Central memory CD8-positive, alpha-beta T cell (primary cell): ENCODE results near the gene COA6.

ENCODE experiments used
- ATAC-seq: fragments of 150-1000 bp; cut with Tn5 transposase; replicated peaks from 2 replicates; pipeline ENCODE4 v1.10.0; 2022; ENCODE audit warnings: mild to moderate bottlenecking, moderate FRiP score, moderate number of reproducible peaks; ENCODE audit not compliant: poor library complexity, severe bottlenecking; ENCODE audit errors: extremely low read depth
- DNase-seq, 2 donors: peaks; one replicate each; pipeline ENCODE4 v3.0.0; 2021; ENCODE audit warnings: low spot score in 2 of 2
- H3K27ac Mint-ChIP-seq: one replicate; pipeline ENCODE4 v1.8.0; 2022; ENCODE audit warnings: low read depth, mild to moderate bottlenecking, moderate library complexity, mixed read lengths
- H3K27me3 Mint-ChIP-seq: one replicate; pipeline ENCODE4 v1.8.0; 2022; ENCODE audit warnings: mixed read lengths
- H3K36me3 Mint-ChIP-seq: one replicate; pipeline ENCODE4 v1.8.0; 2022; ENCODE audit warnings: mild to moderate bottlenecking, moderate library complexity, mixed read lengths; ENCODE audit not compliant: insufficient read depth
- H3K4me1 Mint-ChIP-seq: one replicate; pipeline ENCODE4 v1.8.0; 2022; ENCODE audit warnings: mixed read lengths
- H3K4me3 Mint-ChIP-seq: one replicate; pipeline ENCODE4 v1.8.0; 2022; ENCODE audit warnings: mild to moderate bottlenecking, moderate library complexity, mixed read lengths
- H3K9me3 Mint-ChIP-seq: one replicate; pipeline ENCODE4 v1.8.0; 2022; ENCODE audit warnings: mixed read lengths

Gene COA6

GRCh38 chr1:234373064-234373958, at the start of gene COA6:
Gene COA6 (plus strand): TSS chr1:234373456. CDS start chr1:234373467, 11 bp downstream.
- Mint-ChIP-seq H3K36me3 (peaks cover 31% of the 10 kb centered on the region), H3K9me3 (no peaks in the 10 kb centered on the region), H3K27ac (peak within 1 kb of the TSS; percentile 98), H3K27me3 (no peaks in the 10 kb centered on the region), H3K4me3 (peak within 1 kb of the TSS; percentile 92), H3K4me1 (peaks cover 54% of the 10 kb centered on the region)
- peak; percentile 88 to 89 for DNase-seq
- peak; percentile 82 for ATAC-seq

- Mint-ChIP-seq H3K4me3 (no peak overlapping the region), H3K9me3 (no peaks in the 10 kb centered on the region), H3K36me3 (no peaks in the 10 kb centered on the region), H3K27me3 (peaks cover 49% of the 10 kb centered on the region), H3K4me1 (peaks cover 21% of the 10 kb centered on the region), H3K27ac (no peak overlapping the region)
- DNase-seq (no peak), ATAC-seq (no peak)
These were observed 48.4 kb upstream of the COA6 start for GRCh38 chr1:234324821-234325220.

- Mint-ChIP-seq H3K9me3 (no peaks in the 10 kb centered on the region), H3K36me3 (no peaks in the 10 kb centered on the region), H3K27ac (peak overlapping the region; percentile 83), H3K4me3 (peak overlapping the region; percentile 85), H3K4me1 (peaks cover 21% of the 10 kb centered on the region), H3K27me3 (peaks cover 49% of the 10 kb centered on the region)
- no peak for DNase-seq
- peak; percentile 28 for ATAC-seq
These were observed 47.3 kb upstream of the COA6 start for GRCh38 chr1:234325878-234326496.

GRCh38 chr1:234326497-234327366, 46.5 kb upstream of the COA6 start:
- peaks cover 21% of the 10 kb centered on the region for H3K4me1 Mint-ChIP-seq
- H3K9me3 Mint-ChIP-seq = no peaks in the 10 kb centered on the region
- peak overlapping the region; percentile 83 for H3K27ac Mint-ChIP-seq
- ATAC-seq = peak; percentile 92
- peak; percentile 57 to 59 for DNase-seq
- H3K36me3 Mint-ChIP-seq = no peaks in the 10 kb centered on the region
- peak overlapping the region; percentile 85 for H3K4me3 Mint-ChIP-seq
- peaks cover 55% of the 10 kb centered on the region for H3K27me3 Mint-ChIP-seq

- DNase-seq (no peak), ATAC-seq (no peak)
- Mint-ChIP-seq H3K9me3 (no peaks in the 10 kb centered on the region), H3K4me3 (no peak overlapping the region), H3K27ac (no peak overlapping the region), H3K4me1 (peaks cover 21% of the 10 kb centered on the region), H3K27me3 (peaks cover 55% of the 10 kb centered on the region), H3K36me3 (no peaks in the 10 kb centered on the region)
These were observed 45.6 kb upstream of the COA6 start for GRCh38 chr1:234327577-234328164.

- H3K36me3 Mint-ChIP-seq = no peaks in the 10 kb centered on the region
- ATAC-seq (no peak), DNase-seq (no peak)
- no peaks in the 10 kb centered on the region for H3K9me3 Mint-ChIP-seq
- H3K4me1 Mint-ChIP-seq = peaks cover 11% of the 10 kb centered on the region
- H3K27me3 Mint-ChIP-seq = peaks cover 54% of the 10 kb centered on the region
- H3K27ac Mint-ChIP-seq = no peak overlapping the region
- H3K4me3 Mint-ChIP-seq = no peak overlapping the region
These were observed 42.4 kb upstream of the COA6 start for GRCh38 chr1:234330843-234331215.

GRCh38 chr1:234331507-234331906, 41.7 kb upstream of the COA6 start:
- peaks cover 5% of the 10 kb centered on the region for H3K4me1 Mint-ChIP-seq
- no peak overlapping the region for H3K4me3 Mint-ChIP-seq
- H3K36me3 Mint-ChIP-seq = no peaks in the 10 kb centered on the region
- H3K27ac Mint-ChIP-seq = no peak overlapping the region
- H3K9me3 Mint-ChIP-seq = no peaks in the 10 kb centered on the region
- peaks cover 54% of the 10 kb centered on the region for H3K27me3 Mint-ChIP-seq
- ATAC-seq (no peak), DNase-seq (no peak)

- ATAC-seq = no peak
- Mint-ChIP-seq H3K27me3 (peaks cover 69% of the 10 kb centered on the region), H3K4me3 (no peak overlapping the region), H3K4me1 (no peaks in the 10 kb centered on the region), H3K9me3 (peaks cover 11% of the 10 kb centered on the region), H3K27ac (no peak overlapping the region), H3K36me3 (no peaks in the 10 kb centered on the region)
- no peak for DNase-seq
These were observed 36.9 kb upstream of the COA6 start for GRCh38 chr1:234336359-234336758.

- no peaks in the 10 kb centered on the region for H3K36me3 Mint-ChIP-seq
- H3K27me3 Mint-ChIP-seq = peaks cover 60% of the 10 kb centered on the region
- no peaks in the 10 kb centered on the region for H3K4me1 Mint-ChIP-seq
- peaks cover 11% of the 10 kb centered on the region for H3K9me3 Mint-ChIP-seq
- DNase-seq = no peak
- ATAC-seq = no peak
- no peak overlapping the region for H3K27ac Mint-ChIP-seq
- no peak overlapping the region for H3K4me3 Mint-ChIP-seq
These were observed 36.0 kb upstream of the COA6 start for GRCh38 chr1:234337233-234337632.

GRCh38 chr1:234340528-234340927, 32.7 kb upstream of the COA6 start:
- peaks cover 11% of the 10 kb centered on the region for H3K9me3 Mint-ChIP-seq
- H3K4me1 Mint-ChIP-seq = no peaks in the 10 kb centered on the region
- H3K36me3 Mint-ChIP-seq = no peaks in the 10 kb centered on the region
- no peak for ATAC-seq
- H3K27ac Mint-ChIP-seq = no peak overlapping the region
- H3K4me3 Mint-ChIP-seq = no peak overlapping the region
- peaks cover 33% of the 10 kb centered on the region for H3K27me3 Mint-ChIP-seq
- DNase-seq = no peak

GRCh38 chr1:234342774-234343173, 30.5 kb upstream of the COA6 start:
- Mint-ChIP-seq H3K9me3 (peaks cover 5% of the 10 kb centered on the region), H3K27me3 (peaks cover 12% of the 10 kb centered on the region), H3K27ac (no peak overlapping the region), H3K4me1 (no peaks in the 10 kb centered on the region), H3K36me3 (no peaks in the 10 kb centered on the region), H3K4me3 (no peak overlapping the region)
- DNase-seq (no peak), ATAC-seq (no peak)

- H3K27me3 Mint-ChIP-seq = peaks cover 22% of the 10 kb centered on the region
- peaks cover 2% of the 10 kb centered on the region for H3K9me3 Mint-ChIP-seq
- no peaks in the 10 kb centered on the region for H3K36me3 Mint-ChIP-seq
- DNase-seq = no peak
- H3K4me1 Mint-ChIP-seq = no peaks in the 10 kb centered on the region
- ATAC-seq = no peak
- no peak overlapping the region for H3K27ac Mint-ChIP-seq
- H3K4me3 Mint-ChIP-seq = no peak overlapping the region
These were observed 28.0 kb upstream of the COA6 start for GRCh38 chr1:234345237-234345636.
